ENCODE data around the gene SLC5A11. TPM values are rescaled to one million over a fixed set of nuclear protein-coding genes. Genes with fewer than 3 reads are reported as not detected.

SLC5A11 gene
- total RNA-seq, 4 donors from 2014 or later: 6.8 TPM; not detected in 3

- in situ Hi-C loops (cut with MboI; ENCODE audit: low pct_ligation_motif_present in 1 of 4, low pct_unique_long_range_greater_than_20kb in 1 of 4, low sequenced_read_pairs in 3 of 4) (no loop called here), intact Hi-C loops (cut with DNase I; ENCODE audit: low total_unique reads) (no loop called here)
- H3K36me3 ChIP-seq: no peaks in the 10 kb centered on the region
- no peaks in the 10 kb centered on the region for H3K27me3 ChIP-seq
- H3K4me1 ChIP-seq: peaks cover 0 to 8% (median 2%) of the 10 kb centered on the region in 4 donors
- DNase-seq: no peak
- H3K4me3 ChIP-seq: no peak overlapping the region
- no peak for TF ChIP-seq CTCF (IDR thresholded peaks at IDR 0.05)
- no peak for TF ChIP-seq EP300 (IDR thresholded peaks at IDR 0.05; ENCODE audit: low read depth)
- no peak for TF ChIP-seq POLR2AphosphoS5 (IDR thresholded peaks at IDR 0.05)
- no peak for TF ChIP-seq POLR2A (IDR thresholded peaks at IDR 0.05)
- H3K9me3 ChIP-seq: no peaks in the 10 kb centered on the region
- H3K27ac ChIP-seq: no peak overlapping the region
- WGBS, 2 donors (ENCODE audit: low coverage in 1 of 2): 51 to 77% methylated on average over 2 to 9 of the region's 9 CpGs
Measured at GRCh38 chr16:24850289-24850938, 4.7 kb downstream of the SLC5A11 start.

GRCh38 chr16:24851700-24852099 lies 5.9 kb downstream of the SLC5A11 start:
- intact Hi-C loops (cut with DNase I; ENCODE audit: low total_unique reads) (no loop called here), in situ Hi-C loops (cut with MboI; ENCODE audit: low pct_ligation_motif_present in 1 of 4, low pct_unique_long_range_greater_than_20kb in 1 of 4, low sequenced_read_pairs in 3 of 4) (no loop called here)
- Histone ChIP-seq H3K4me3 (no peak overlapping the region), H3K27ac (no peak overlapping the region), H3K36me3 (no peaks in the 10 kb centered on the region), H3K27me3 (no peaks in the 10 kb centered on the region), H3K9me3 (no peaks in the 10 kb centered on the region), H3K4me1 (peaks cover 0 to 8% (median 2%) of the 10 kb centered on the region in 4 donors)
- no peak for DNase-seq
- 45 to 61% methylated on average over 8 of the region's 8 CpGs for WGBS, 2 donors (ENCODE audit: low coverage in 1 of 2)
- TF ChIP-seq CTCF (IDR thresholded peaks at IDR 0.05): no peak
- TF ChIP-seq POLR2AphosphoS5 (IDR thresholded peaks at IDR 0.05): no peak
- TF ChIP-seq EP300 (IDR thresholded peaks at IDR 0.05; ENCODE audit: low read depth): no peak
- TF ChIP-seq POLR2A (IDR thresholded peaks at IDR 0.05): no peak

GRCh38 chr16:24852281-24852721 lies 6.5 kb downstream of the SLC5A11 start:
- H3K27me3 ChIP-seq: no peaks in the 10 kb centered on the region
- H3K4me3 ChIP-seq: no peak overlapping the region
- no peak for DNase-seq
- no peak overlapping the region for H3K27ac ChIP-seq
- H3K9me3 ChIP-seq: no peaks in the 10 kb centered on the region
- H3K4me1 ChIP-seq: peaks cover 0 to 8% (median 0%) of the 10 kb centered on the region in 4 donors
- no peaks in the 10 kb centered on the region for H3K36me3 ChIP-seq
- no peak for TF ChIP-seq EP300 (IDR thresholded peaks at IDR 0.05; ENCODE audit: low read depth)
- TF ChIP-seq POLR2AphosphoS5 (IDR thresholded peaks at IDR 0.05): no peak
- no peak for TF ChIP-seq CTCF (IDR thresholded peaks at IDR 0.05)
- no peak for TF ChIP-seq POLR2A (IDR thresholded peaks at IDR 0.05)
- WGBS, 2 donors (ENCODE audit: low coverage in 1 of 2): 62 to 87% methylated on average over 4 to 8 of the region's 8 CpGs
- in situ Hi-C loops (cut with MboI; ENCODE audit: low pct_ligation_motif_present in 1 of 4, low pct_unique_long_range_greater_than_20kb in 1 of 4, low sequenced_read_pairs in 3 of 4) (no loop called here), intact Hi-C loops (cut with DNase I; ENCODE audit: low total_unique reads) (no loop called here)

- TF ChIP-seq POLR2A (IDR thresholded peaks at IDR 0.05) (no peak), EP300 (IDR thresholded peaks at IDR 0.05; ENCODE audit: low read depth) (no peak), CTCF (IDR thresholded peaks at IDR 0.05) (no peak), POLR2AphosphoS5 (IDR thresholded peaks at IDR 0.05) (no peak)
- H3K9me3 ChIP-seq: no peaks in the 10 kb centered on the region
- no peak overlapping the region for H3K27ac ChIP-seq
- no peak overlapping the region for H3K4me3 ChIP-seq
- DNase-seq: no peak
- intact Hi-C loops (cut with DNase I; ENCODE audit: low total_unique reads) (no loop called here), in situ Hi-C loops (cut with MboI; ENCODE audit: low pct_ligation_motif_present in 1 of 4, low pct_unique_long_range_greater_than_20kb in 1 of 4, low sequenced_read_pairs in 3 of 4) (no loop called here)
- 74% methylated on average over 8 of the region's 8 CpGs; no CpG with 5 or more reads in 1 of the 2 donors for WGBS, 2 donors (ENCODE audit: low coverage in 1 of 2)
- no peaks in the 10 kb centered on the region for H3K36me3 ChIP-seq
- H3K4me1 ChIP-seq: peaks cover 0 to 8% (median 0%) of the 10 kb centered on the region in 4 donors
- H3K27me3 ChIP-seq: no peaks in the 10 kb centered on the region
Measured at GRCh38 chr16:24853169-24853824, 7.5 kb downstream of the SLC5A11 start.
